K562 (cell line): ENCODE data around the gene RCN2. TPM values are rescaled to one million over a fixed set of nuclear protein-coding genes. Genes with fewer than 3 reads are reported as not detected.

ENCODE experiments used
- ATAC-seq: fragments of 200-7000 bp; cut with Tn5 transposase; 3 replicates; pipeline ENCODE4 v1.9.1; 2020; ENCODE audit warnings: moderate library complexity
- BruUV-seq: library from RNA; stranded (reverse); fragments of 400-500 nt; replicated peaks from 2 replicates; lab custom pipeline; 2021; lab: Mats Ljungman, UMichigan
- CTCF ChIA-PET: fragments of 300-600 bp; formaldehyde crosslinking; extraction: SDS; loops from one replicate; lab custom pipeline; 2021; ENCODE audit warnings: low intra/inter-chr PET ratio; lab: Yijun Ruan, JAX
- POLR2A ChIA-PET: fragments of 300-600, 350-650 bp; sonication (Branson Sonifier 250); formaldehyde crosslinking; extraction: SDS; loops from one replicate; lab custom pipeline; 2021; ENCODE audit warnings: antibody characterized with exemption, inconsistent platforms; lab: Yijun Ruan, JAX
- DNase-seq, 4 experiments: peaks; one replicate each; pipeline versions ENCODE4 v3.0.0 to v3.0.0-alpha.2; 2011 to 2018; ENCODE audit warnings: low spot score in 3 of 4, mixed read lengths in 3 of 4; ENCODE audit errors: extremely low read depth in 1 of 4
- FAIRE-seq: peaks from 2 replicates; lab custom pipeline; 2011; peaks lifted over from hg19 to GRCh38; lab: Jason Lieb, UNC
- H2AFZ ChIP-seq: 2 replicates; pipeline ENCODE4 v1.6.0; 2011; ENCODE audit warnings: low read depth, low read length, control low read depth, inconsistent platforms
- H3K27ac ChIP-seq: fragments of 200-600 bp; 3 replicates; pipeline ENCODE4 v1.8.0; 2011; ENCODE audit warnings: low read depth, mild to moderate bottlenecking, control low read depth, inconsistent platforms, low read length, moderate library complexity, mixed read lengths; ENCODE audit errors: extremely low read depth
- H3K27me3 ChIP-seq, 2 experiments: fragments of 300-600 bp in 1 of 2; 2 replicates in 1 of 2; 3 replicates in 1 of 2; pipeline versions ENCODE4 v1.6.0 to v1.8.0; 2011; ENCODE audit warnings: inconsistent platforms in 2 of 2, low read length in 2 of 2, mild to moderate bottlenecking in 1 of 2, mixed read lengths in 1 of 2, moderate library complexity in 1 of 2; ENCODE audit not compliant: control insufficient read depth in 2 of 2, insufficient read depth in 2 of 2
- H3K36me3 ChIP-seq: fragments of 300-600 bp; 3 replicates; pipeline ENCODE4 v1.8.0; 2011; ENCODE audit warnings: mild to moderate bottlenecking, low read length, inconsistent platforms; ENCODE audit not compliant: control insufficient read depth, insufficient read depth
- H3K4me1 ChIP-seq, 2 experiments: fragments of 200-600 bp in 1 of 2; replicated peaks in 1 of 2; 2 replicates in 1 of 2; 3 replicates in 1 of 2; pipeline versions ENCODE4 v1.5.1 to v1.8.0; 2011; ENCODE audit warnings: inconsistent platforms in 2 of 2, low read length in 2 of 2, mild to moderate bottlenecking in 1 of 2, mixed read lengths in 1 of 2, moderate library complexity in 1 of 2; ENCODE audit not compliant: control insufficient read depth in 2 of 2, insufficient read depth in 2 of 2
- H3K4me2 ChIP-seq: 2 replicates; pipeline ENCODE4 v1.6.1; 2011; ENCODE audit warnings: low read length, control low read depth, inconsistent platforms, mixed read lengths; ENCODE audit not compliant: insufficient read depth
- H3K4me3 ChIP-seq: fragments of 200-600 bp; sonication (generic), shearing (Covaris generic); 2 replicates; pipeline ENCODE4 v1.5.1; 2016; ENCODE audit warnings: control low read depth, inconsistent platforms
- H3K79me2 ChIP-seq: fragments of 200-600 bp; 3 replicates; pipeline ENCODE4 v1.8.0; 2011; ENCODE audit warnings: low read length, inconsistent platforms; ENCODE audit not compliant: control insufficient read depth, insufficient read depth
- H3K9ac ChIP-seq, 2 experiments: 2 replicates each; pipeline versions ENCODE4 v1.6.0 to v1.6.1; 2011; ENCODE audit warnings: low read depth in 2 of 2, low read length in 2 of 2, control low read depth in 1 of 2, inconsistent platforms in 1 of 2, mild to moderate bottlenecking in 1 of 2, mixed read lengths in 1 of 2; ENCODE audit not compliant: insufficient read depth in 1 of 2
- H3K9me1 ChIP-seq: one replicate; pipeline ENCODE4 v1.6.0; 2011; ENCODE audit warnings: inconsistent platforms, mild to moderate bottlenecking, low read length, moderate library complexity; ENCODE audit not compliant: control insufficient read depth, insufficient read depth
- H3K9me3 ChIP-seq: replicated peaks from 2 replicates; pipeline ENCODE4 v1.5.1; 2011; ENCODE audit warnings: low read depth, low read length, inconsistent platforms; ENCODE audit not compliant: control insufficient read depth, insufficient read depth
- H4K20me1 ChIP-seq: replicated peaks from 2 replicates; pipeline ENCODE4 v1.6.1; 2011; ENCODE audit warnings: low read length, inconsistent platforms, mixed read lengths; ENCODE audit not compliant: control insufficient read depth, insufficient read depth
- CEBPG ChIP-seq, 3 experiments: fragments of 200-800 bp in 1 of 3; sonication (Bioruptor generic) in 1 of 3; sonication (generic) in 1 of 3; formaldehyde crosslinking in 1 of 3; IDR thresholded peaks in 2 of 3; conservative IDR thresholded peaks in 1 of 3; 2 replicates each; pipeline versions ENCODE4 v1.6.1 to v1.8.0; 2016 to 2022; ENCODE audit warnings: missing compliant biosample characterization in 2 of 3, missing genetic modification characterization in 2 of 3, mild to moderate bottlenecking in 1 of 3, missing genetic modification reagents in 1 of 3
- KLF1 ChIP-seq: fragments of 450-650 bp; IDR thresholded peaks from 2 replicates; pipeline ENCODE4 v1.6.1; 2016; ENCODE audit warnings: missing genetic modification characterization, missing compliant biosample characterization
- TAF15 ChIP-seq: fragments of 200-400 bp; formaldehyde crosslinking; IDR thresholded peaks from 2 replicates; pipeline ENCODE4 v1.6.1; 2017; ENCODE audit warnings: mild to moderate bottlenecking, low read depth, low read length, moderate library complexity
- TEAD4 ChIP-seq, 2 experiments: sonication (generic) in 1 of 2; formaldehyde crosslinking in 1 of 2; IDR thresholded peaks; 2 replicates each; pipeline versions ENCODE4 v1.6.1 to v1.8.0; 2012 to 2022; ENCODE audit warnings: borderline replicate concordance in 1 of 2, inconsistent platforms in 1 of 2, low read length in 1 of 2, mild to moderate bottlenecking in 1 of 2, missing genetic modification reagents in 1 of 2
- ZNF280A ChIP-seq: fragments of 450-650 bp; IDR thresholded peaks from 2 replicates; pipeline ENCODE4 v1.6.1; 2018; ENCODE audit warnings: mild to moderate bottlenecking, low read depth; ENCODE audit not compliant: partially characterized antibody
- ZNF551 ChIP-seq: fragments of 250-450 bp; sonication (Bioruptor Pico); IDR thresholded peaks from 2 replicates; pipeline ENCODE4 v1.5.0; 2021; ENCODE audit warnings: mild to moderate bottlenecking, moderate library complexity
- WGBS: fragments of 100-300 bp; shearing (Covaris generic); methylation state at CpG from one replicate; pipeline ENCODE4 v1.1.6; 2016; ENCODE audit warnings: low coverage, mixed read lengths; ENCODE audit not compliant: insufficient coverage; ENCODE audit errors: missing lambda C conversion rate; 5-methylcytosine and 5-hydroxymethylcytosine counted together
- in situ Hi-C: fragments of 300-500 bp; cut with MboI; formaldehyde crosslinking; loops from 4 replicates; pipeline ENCODE4 v1.15.0; 2018; ENCODE audit warnings: inconsistent platforms, mixed read lengths
- intact Hi-C: fragments of 100-400 bp; cut with micrococcal nuclease; formaldehyde crosslinking; loops from 2 replicates; pipeline ENCODE4 v1.14.2; 2022
- polyA plus RNA-seq, 8 experiments: library from polyadenylated mRNA; depleted of rRNA in 4 of 8; stranded (reverse) in 5 of 8; unstranded in 3 of 8; fragments of >200 nt; fragmentation: Nextera tagmentation in 2 of 8; fragmentation: Illumina TruSeq in 1 of 8; extraction: Ambion mirVana in 2 of 8; extraction: Trizol in 1 of 8; gene quantifications; 2 replicates each; pipeline versions ENCODE4 v1.2.1 to v1.2.3, GENCODE V29; 2011 to 2014; ENCODE audit warnings: inconsistent platforms in 1 of 8, missing spikeins in 1 of 8
- total RNA-seq, 7 experiments: library from RNA; depleted of rRNA in 6 of 7; stranded (reverse); fragments of >200 nt in 6 of 7; fragmentation: Illumina TruSeq in 2 of 7; extraction: Trizol in 2 of 7; gene quantifications; 2 replicates each; pipeline versions ENCODE4 v1.2.1 to v1.2.3, GENCODE V29; 2011 to 2021; ENCODE audit warnings: low replicate concordance in 1 of 7
- TF ChIP-seq, protein P1 (sequence below), 2 experiments: fragments of 450-650 bp in 1 of 2; sonication (generic) in 1 of 2; formaldehyde crosslinking in 1 of 2; IDR thresholded peaks in 1 of 2; conservative IDR thresholded peaks in 1 of 2; 2 replicates each; pipeline versions ENCODE4 v1.6.1 to v1.8.1; 2016 to 2023; ENCODE audit warnings: mild to moderate bottlenecking in 2 of 2, moderate library complexity in 2 of 2, inconsistent platforms in 1 of 2, missing genetic modification reagents in 1 of 2

The RCN2 gene
- total and polyA plus RNA-seq, 9 of the 15 experiments (the other 6 are each of a cell fraction or from before 2014, with no cell fraction given), result 20.9 to 63.6 (median 52.8) TPM

- TF ChIP-seq ZNF280A, result no peak
Observed at GRCh38 chr15:76938752-76939151, 7.2 kb downstream of the RCN2 start (continued).

- CTCF ChIA-PET, result no interaction called here
- Histone ChIP-seq H3K79me2 (no peaks in the 10 kb centered on the region), H3K4me2 (no peak overlapping the region), H3K9me3 (no peaks in the 10 kb centered on the region), H3K36me3 (peaks cover 55% of the 10 kb centered on the region), H3K4me3 (no peak overlapping the region), H2AFZ (no peak overlapping the region), H3K4me1 (no peaks in the 10 kb centered on the region), H3K27me3 (no peaks in the 10 kb centered on the region), H4K20me1 (no peaks in the 10 kb centered on the region), H3K9me1 (no peaks in the 10 kb centered on the region), H3K27ac (no peak overlapping the region), H3K9ac (no peak overlapping the region)
- 0% methylated on average over 1 of the region's 1 CpG for WGBS
- DNase-seq (no peak), ATAC-seq (no peak), FAIRE-seq (no peak)
- in situ Hi-C loops (no loop called here), intact Hi-C loops (no loop called here)
- no TSS peak for BruUV-seq
- POLR2A ChIA-PET, result no interaction called here
- TF ChIP-seq, protein P1, sequence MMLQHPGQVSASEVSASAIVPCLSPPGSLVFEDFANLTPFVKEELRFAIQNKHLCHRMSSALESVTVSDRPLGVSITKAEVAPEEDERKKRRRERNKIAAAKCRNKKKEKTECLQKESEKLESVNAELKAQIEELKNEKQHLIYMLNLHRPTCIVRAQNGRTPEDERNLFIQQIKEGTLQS (IDR thresholded peaks at IDR 0.05), result peak; percentile 81
- TF ChIP-seq, protein P1 (CRISPR knock-in tag; conservative IDR thresholded peaks at IDR 0.05), result no peak
- TF ChIP-seq CEBPG (CRISPR knock-in tag; IDR thresholded peaks at IDR 0.05), result no peak
- peak in 1 of 2 experiments; percentile 92; a peak in 2 of 4 replicates for TF ChIP-seq CEBPG (tag; conservative IDR thresholded peaks at IDR 0.05 in 1 of 2, IDR thresholded peaks at IDR 0.05 in 1 of 2)
- TF ChIP-seq ZNF551 (CRISPR knock-in tag), result no peak
- TF ChIP-seq KLF1 (tag), result no peak
- TF ChIP-seq TEAD4 (IDR thresholded peaks at IDR 0.05; ENCODE audit: low read length), result no peak
- TF ChIP-seq TEAD4 (CRISPR knock-in tag; IDR thresholded peaks at IDR 0.05; ENCODE audit: borderline replicate concordance), result no peak
- TF ChIP-seq TAF15, result no peak
Observed at GRCh38 chr15:76939715-76940114, 8.2 kb downstream of the RCN2 start.
